Parathyroid adenoma (tissue), 2 donors: Measurements from ENCODE around the gene NWD2.

Source experiments
- H2AFZ ChIP-seq: fragments of 300-600 bp; sonication (generic); one replicate; pipeline ENCODE4 v1.7.0; 2017; ENCODE audit warnings: antibody characterized with exemption, mild to moderate bottlenecking
- H3K27ac ChIP-seq: fragments of 300-600 bp; sonication (generic); one replicate; pipeline ENCODE4 v1.7.0; 2017
- H3K27me3 ChIP-seq: fragments of 300-600 bp; sonication (generic); one replicate; pipeline ENCODE4 v1.7.0; 2017; ENCODE audit warnings: low read length; ENCODE audit not compliant: control insufficient read depth, insufficient read depth
- H3K36me3 ChIP-seq: fragments of 300-600 bp; sonication (generic); one replicate; pipeline ENCODE4 v1.7.0; 2017; ENCODE audit warnings: low read length; ENCODE audit not compliant: control insufficient read depth, insufficient read depth
- H3K4me1 ChIP-seq: fragments of 300-600 bp; sonication (generic); one replicate; pipeline ENCODE4 v1.7.0; 2017; ENCODE audit warnings: control low read depth
- H3K4me2 ChIP-seq: fragments of 300-600 bp; sonication (generic); one replicate; pipeline ENCODE4 v1.7.0; 2017; ENCODE audit warnings: low read length
- H3K4me3 ChIP-seq: fragments of 300-600 bp; sonication (generic); one replicate; pipeline ENCODE4 v1.7.0; 2017; ENCODE audit warnings: low read depth, low read length
- H3K79me2 ChIP-seq: fragments of 300-600 bp; sonication (generic); one replicate; pipeline ENCODE4 v1.7.0; 2017; ENCODE audit warnings: control low read depth
- H3K9ac ChIP-seq: fragments of 300-600 bp; sonication (generic); one replicate; pipeline ENCODE4 v1.7.0; 2017; ENCODE audit warnings: mild to moderate bottlenecking
- H3K9me3 ChIP-seq: fragments of 300-600 bp; sonication (generic); one replicate; pipeline ENCODE4 v1.7.0; 2017; ENCODE audit warnings: low read length; ENCODE audit not compliant: control insufficient read depth
- TF ChIP-seq, protein P1 (sequence below): fragments of 300-600 bp; sonication (generic); IDR thresholded peaks from one replicate; pipeline ENCODE4 v1.7.0; 2017; ENCODE audit warnings: antibody characterized with exemption, mild to moderate bottlenecking
- donor health status: primary hyperparathyroidism.

Gene NWD2

DNA sequence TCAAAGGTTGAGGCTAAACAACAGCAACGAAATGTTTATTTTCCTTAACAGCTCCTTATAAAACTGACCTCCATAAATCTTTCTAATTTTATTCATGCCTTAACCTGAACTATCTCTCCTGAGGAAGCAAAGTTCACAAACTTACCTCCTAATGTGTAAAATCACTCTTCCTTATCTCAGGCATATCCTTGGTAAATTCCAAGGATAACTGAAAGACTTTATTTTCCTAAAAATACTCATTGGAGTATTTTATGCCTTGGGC is 197.4 kb downstream of the NWD2 start:
- peak overlapping the region; percentile 25 for H3K4me3 ChIP-seq
- no peaks in the 10 kb centered on the region for H3K9me3 ChIP-seq
- no peak overlapping the region for H3K9ac ChIP-seq
- TF ChIP-seq, protein P1, sequence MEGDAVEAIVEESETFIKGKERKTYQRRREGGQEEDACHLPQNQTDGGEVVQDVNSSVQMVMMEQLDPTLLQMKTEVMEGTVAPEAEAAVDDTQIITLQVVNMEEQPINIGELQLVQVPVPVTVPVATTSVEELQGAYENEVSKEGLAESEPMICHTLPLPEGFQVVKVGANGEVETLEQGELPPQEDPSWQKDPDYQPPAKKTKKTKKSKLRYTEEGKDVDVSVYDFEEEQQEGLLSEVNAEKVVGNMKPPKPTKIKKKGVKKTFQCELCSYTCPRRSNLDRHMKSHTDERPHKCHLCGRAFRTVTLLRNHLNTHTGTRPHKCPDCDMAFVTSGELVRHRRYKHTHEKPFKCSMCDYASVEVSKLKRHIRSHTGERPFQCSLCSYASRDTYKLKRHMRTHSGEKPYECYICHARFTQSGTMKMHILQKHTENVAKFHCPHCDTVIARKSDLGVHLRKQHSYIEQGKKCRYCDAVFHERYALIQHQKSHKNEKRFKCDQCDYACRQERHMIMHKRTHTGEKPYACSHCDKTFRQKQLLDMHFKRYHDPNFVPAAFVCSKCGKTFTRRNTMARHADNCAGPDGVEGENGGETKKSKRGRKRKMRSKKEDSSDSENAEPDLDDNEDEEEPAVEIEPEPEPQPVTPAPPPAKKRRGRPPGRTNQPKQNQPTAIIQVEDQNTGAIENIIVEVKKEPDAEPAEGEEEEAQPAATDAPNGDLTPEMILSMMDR: no peak
- no peak overlapping the region for H2AFZ ChIP-seq
- no peaks in the 10 kb centered on the region for H3K36me3 ChIP-seq
- peak overlapping the region; percentile 63 for H3K27ac ChIP-seq
- H3K27me3 ChIP-seq: no peaks in the 10 kb centered on the region
- peak overlapping the region; percentile 64 for H3K4me2 ChIP-seq
- H3K4me1 ChIP-seq: peaks cover 14% of the 10 kb centered on the region
- no peaks in the 10 kb centered on the region for H3K79me2 ChIP-seq

DNA sequence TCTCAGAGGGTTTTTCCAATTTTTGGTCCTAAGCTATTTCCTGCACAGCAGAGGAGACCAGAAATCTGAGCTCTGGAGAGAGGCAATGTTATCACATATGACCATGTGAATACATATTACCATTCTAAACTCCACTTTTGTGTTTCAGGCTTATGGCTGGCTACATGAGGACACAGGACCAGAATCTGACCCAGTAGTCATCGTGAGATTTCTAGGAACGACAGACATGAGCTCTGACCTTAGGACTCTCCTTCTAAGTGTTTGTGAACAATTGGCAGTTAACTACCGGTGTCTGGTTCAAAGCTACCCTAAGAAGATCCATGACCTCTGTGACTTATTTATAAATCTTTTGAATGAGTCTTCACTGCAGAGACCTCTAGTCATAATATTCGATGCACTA is 198.6 kb downstream of the NWD2 start:
- Histone ChIP-seq H3K36me3 (no peaks in the 10 kb centered on the region), H3K79me2 (no peaks in the 10 kb centered on the region)
- TF ChIP-seq, protein P1: no peak

DNA sequence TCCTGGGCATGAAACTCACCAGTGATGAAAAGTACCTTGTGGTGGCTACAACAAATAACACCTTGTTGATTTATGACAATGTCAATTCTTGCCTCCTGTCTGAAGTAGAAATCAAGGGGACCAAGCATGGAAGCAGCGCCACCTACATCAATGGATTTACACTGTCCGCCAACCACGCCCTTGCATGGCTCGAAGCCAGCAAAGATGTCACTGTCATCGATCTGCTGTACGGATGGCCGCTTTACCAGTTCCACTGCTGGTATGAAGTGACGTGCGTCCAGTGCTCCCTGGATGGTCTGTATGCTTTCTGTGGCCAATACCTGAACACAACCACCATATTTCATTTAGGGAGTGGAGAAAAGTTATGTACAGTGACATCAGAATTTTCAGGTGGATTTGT is 200.5 kb downstream of the NWD2 start:
- Histone ChIP-seq H3K9me3 (no peaks in the 10 kb centered on the region), H3K9ac (no peak overlapping the region), H3K36me3 (no peaks in the 10 kb centered on the region), H3K4me1 (peaks cover 14% of the 10 kb centered on the region), H3K4me3 (no peak overlapping the region), H3K4me2 (peak overlapping the region; percentile 50), H3K79me2 (no peaks in the 10 kb centered on the region), H3K27ac (peak overlapping the region; percentile 33), H2AFZ (peak overlapping the region; percentile 56), H3K27me3 (no peaks in the 10 kb centered on the region)
- TF ChIP-seq, protein P1: no peak

More for the DNA sequence above, 198.6 kb downstream of the NWD2 start:
- Histone ChIP-seq H3K27ac (no peak overlapping the region), H3K9ac (no peak overlapping the region), H3K4me3 (no peak overlapping the region), H3K9me3 (no peaks in the 10 kb centered on the region), H3K4me1 (peaks cover 14% of the 10 kb centered on the region), H2AFZ (no peak overlapping the region), H3K27me3 (no peaks in the 10 kb centered on the region), H3K4me2 (no peak overlapping the region)

DNA sequence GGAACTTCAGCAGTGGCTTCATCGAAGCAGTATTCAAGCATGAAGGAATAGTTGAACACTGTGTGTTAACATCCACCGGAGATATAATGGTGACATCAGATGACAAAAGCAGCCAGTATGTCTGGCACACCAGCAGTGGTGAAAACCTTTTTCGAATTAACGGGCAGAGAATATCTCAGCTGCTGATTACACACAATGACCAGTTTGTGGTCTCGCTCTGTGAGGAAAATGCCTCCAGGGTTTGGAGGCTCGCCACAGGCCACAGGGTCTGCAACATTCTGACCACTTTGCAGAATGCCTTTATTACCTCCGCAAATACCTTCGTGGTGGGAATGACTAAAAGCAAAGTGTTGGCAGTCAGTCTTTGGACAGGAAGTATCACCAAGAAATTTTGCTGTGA is 201.5 kb downstream of the NWD2 start:
- H3K9me3 ChIP-seq: no peaks in the 10 kb centered on the region
- no peak overlapping the region for H3K4me3 ChIP-seq
- peaks cover 7% of the 10 kb centered on the region for H3K4me1 ChIP-seq
- TF ChIP-seq, protein P1: no peak
- no peaks in the 10 kb centered on the region for H3K36me3 ChIP-seq
- no peaks in the 10 kb centered on the region for H3K79me2 ChIP-seq
- H2AFZ ChIP-seq: peak overlapping the region; percentile 56
- no peaks in the 10 kb centered on the region for H3K27me3 ChIP-seq
- H3K27ac ChIP-seq: no peak overlapping the region
- no peak overlapping the region for H3K9ac ChIP-seq
- no peak overlapping the region for H3K4me2 ChIP-seq

DNA sequence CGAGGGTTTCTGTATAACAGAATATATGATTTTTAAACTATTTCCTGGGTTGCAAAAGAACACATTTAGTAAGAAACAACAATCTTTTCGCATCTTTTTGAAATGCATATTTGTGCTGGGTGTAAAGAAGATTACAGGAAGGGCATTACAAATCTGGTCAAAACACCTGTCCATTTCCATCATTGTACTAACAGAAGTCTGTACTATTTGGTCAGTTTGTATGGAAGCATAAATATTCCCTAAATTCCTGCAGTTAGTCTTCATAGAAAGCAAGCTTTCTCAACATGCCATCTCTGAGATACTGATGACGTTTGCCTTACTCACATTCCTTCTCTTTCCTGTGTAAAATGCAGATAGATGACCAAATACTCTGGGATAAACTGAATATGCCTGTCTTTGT is 203.3 kb downstream of the NWD2 start:
- no peak overlapping the region for H3K27ac ChIP-seq
- H3K27me3 ChIP-seq: no peaks in the 10 kb centered on the region
- TF ChIP-seq, protein P1: no peak
- peaks cover 3% of the 10 kb centered on the region for H3K4me1 ChIP-seq
- no peaks in the 10 kb centered on the region for H3K79me2 ChIP-seq
- no peak overlapping the region for H2AFZ ChIP-seq
- no peak overlapping the region for H3K9ac ChIP-seq
- no peaks in the 10 kb centered on the region for H3K36me3 ChIP-seq
- no peak overlapping the region for H3K4me3 ChIP-seq
- no peaks in the 10 kb centered on the region for H3K9me3 ChIP-seq
- no peak overlapping the region for H3K4me2 ChIP-seq
